Hepatocyte (in vitro differentiated cells): Measurements from ENCODE around the gene CDH6. TPM values are rescaled to one million over a fixed set of nuclear protein-coding genes. Genes with fewer than 3 reads are reported as not detected.

Experiments used
- DNase-seq: peaks from one replicate; pipeline ENCODE4 v3.0.0-alpha.2; 2016; ENCODE audit warnings: low spot score
- H2AFZ ChIP-seq: fragments of 200-600 bp; sonication (generic); 2 replicates; pipeline ENCODE4 v1.6.0; 2016; ENCODE audit warnings: antibody characterized with exemption, mild to moderate bottlenecking
- H3K27ac ChIP-seq: fragments of 200-600 bp; sonication (generic); 2 replicates; pipeline ENCODE4 v1.5.1; 2016; ENCODE audit warnings: mild to moderate bottlenecking
- H3K27me3 ChIP-seq: fragments of 200-600 bp; sonication (generic); 2 replicates; pipeline ENCODE4 v1.6.1; 2016
- H3K36me3 ChIP-seq: fragments of 200-600 bp; sonication (generic); replicated peaks from 2 replicates; pipeline ENCODE4 v1.5.1; 2016; ENCODE audit warnings: low read depth; ENCODE audit not compliant: insufficient read depth
- H3K4me1 ChIP-seq: fragments of 200-600 bp; sonication (generic); 2 replicates; pipeline ENCODE4 v1.5.1; 2016; ENCODE audit warnings: mild to moderate bottlenecking, moderate library complexity; ENCODE audit not compliant: insufficient read depth
- H3K4me2 ChIP-seq: fragments of 200-600 bp; sonication (generic); 2 replicates; pipeline ENCODE4 v1.6.0; 2016
- H3K4me3 ChIP-seq: fragments of 200-600 bp; sonication (generic); 2 replicates; pipeline ENCODE4 v1.5.1; 2016; ENCODE audit warnings: mild to moderate bottlenecking
- H3K79me2 ChIP-seq: fragments of 200-600 bp; sonication (generic); 2 replicates; pipeline ENCODE4 v1.6.0; 2017; ENCODE audit warnings: mild to moderate bottlenecking
- H3K9me2 ChIP-seq: fragments of 200-600 bp; sonication (generic); replicated peaks from 2 replicates; pipeline ENCODE4 v1.6.0; 2017; ENCODE audit warnings: mild to moderate bottlenecking; ENCODE audit not compliant: insufficient read depth
- H3K9me3 ChIP-seq: fragments of 200-600 bp; sonication (generic); 2 replicates; pipeline ENCODE4 v1.5.1; 2016; ENCODE audit warnings: low read depth, mild to moderate bottlenecking
- H4K20me1 ChIP-seq: fragments of 200-600 bp; sonication (generic); 2 replicates; pipeline ENCODE4 v1.6.0; 2016; ENCODE audit warnings: mild to moderate bottlenecking; ENCODE audit not compliant: insufficient read depth, poor library complexity, severe bottlenecking
- CTCF ChIP-seq: fragments of 200-600 bp; sonication (generic); IDR thresholded peaks from 2 replicates; pipeline ENCODE4 v1.5.1; 2016; ENCODE audit warnings: antibody characterized with exemption, mild to moderate bottlenecking; ENCODE audit not compliant: poor library complexity
- EZH2 ChIP-seq: fragments of 200-600 bp; sonication (generic); IDR thresholded peaks from 2 replicates; pipeline ENCODE4 v1.6.1; 2016; ENCODE audit warnings: antibody characterized with exemption, mild to moderate bottlenecking, borderline replicate concordance
- EZH2phosphoT487 ChIP-seq: fragments of 200-600 bp; sonication (generic); IDR thresholded peaks from one replicate; pipeline ENCODE4 v1.6.1; 2018; ENCODE audit warnings: antibody characterized with exemption, mild to moderate bottlenecking, low read depth, moderate library complexity; ENCODE audit not compliant: unreplicated experiment, severe bottlenecking
- WGBS: methylation state at CpG from one replicate; pipeline ENCODE4 v1.1.6; 2016; ENCODE audit warnings: low lambda C conversion rate; ENCODE audit errors: missing lambda C conversion rate; 5-methylcytosine and 5-hydroxymethylcytosine counted together
- polyA plus RNA-seq: library from polyadenylated mRNA; unstranded; fragments of >200 nt; fragmentation: Nextera tagmentation; extraction: Ambion mirVana; gene quantifications from 2 replicates; pipeline ENCODE4 v1.2.1, GENCODE V29; 2016
- total RNA-seq: library from RNA; depleted of rRNA; stranded (reverse); fragments of >200 nt; gene quantifications from 2 replicates; pipeline ENCODE4 v1.2.3, GENCODE V29; 2014

Gene CDH6
- total RNA-seq (34.3 and 36.9 TPM in 2 replicates), polyA plus RNA-seq (11.6 and 15.0 TPM in 2 replicates)

DNA sequence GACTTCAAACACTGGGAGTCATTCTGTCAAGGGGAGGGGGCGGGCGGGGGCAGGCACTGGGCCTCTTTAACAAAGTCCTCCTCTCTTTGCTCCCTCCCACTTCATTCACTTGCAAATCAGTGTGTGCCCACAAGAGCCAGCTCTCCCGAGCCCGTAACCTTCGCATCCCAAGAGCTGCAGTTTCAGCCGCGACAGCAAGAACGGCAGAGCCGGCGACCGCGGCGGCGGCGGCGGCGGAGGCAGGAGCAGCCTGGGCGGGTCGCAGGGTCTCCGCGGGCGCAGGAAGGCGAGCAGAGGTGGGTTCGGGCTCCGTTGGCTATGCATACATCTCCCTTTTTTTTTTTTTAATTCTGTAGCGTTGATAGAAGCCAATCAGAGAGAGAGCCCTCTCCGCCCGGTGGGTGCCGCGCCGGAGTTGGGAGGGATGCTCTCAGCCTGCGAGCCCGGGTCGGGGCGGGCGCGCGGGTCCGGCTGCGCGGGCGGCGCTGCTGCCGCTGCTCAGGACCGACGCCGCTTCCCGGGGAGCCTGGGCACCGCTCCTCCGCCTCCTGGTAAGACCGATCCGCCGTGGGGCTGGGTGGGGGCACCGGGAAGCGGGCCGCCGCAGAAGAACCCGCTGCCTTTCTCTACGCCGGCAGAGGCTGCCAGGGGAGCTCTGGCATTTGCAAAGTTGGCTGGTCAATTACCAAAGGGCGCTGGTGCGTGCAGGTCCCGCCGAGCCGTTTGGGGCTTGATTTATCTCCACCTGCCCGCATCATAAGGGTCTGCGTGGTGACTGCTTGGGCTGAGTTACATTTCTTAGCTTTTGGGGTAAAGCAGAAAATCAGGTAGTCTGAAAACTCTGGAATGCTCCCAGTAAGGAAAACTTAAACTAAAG, at the start of gene CDH6:
Gene CDH6, plus strand, starts transcription at position 96 of the 877 bp plus-strand sequence. CDS start 73,788 bp downstream, outside the sequence.
- H3K79me2 ChIP-seq: no peaks in the 10 kb centered on the region
- no peaks in the 10 kb centered on the region for H4K20me1 ChIP-seq
- WGBS: under 1% methylated on average over 51 of the region's 67 CpGs
- no peaks in the 10 kb centered on the region for H3K36me3 ChIP-seq
- peak within 1 kb of the TSS; percentile 93 for H3K4me2 ChIP-seq
- TF ChIP-seq EZH2phosphoT487: no peak
- no peak for TF ChIP-seq CTCF
- TF ChIP-seq EZH2: no peak
- peaks cover 10% of the 10 kb centered on the region for H3K4me1 ChIP-seq
- peak within 1 kb of the TSS; percentile 82 for H3K4me3 ChIP-seq
- H3K9me2 ChIP-seq: no peaks in the 10 kb centered on the region
- peak within 1 kb of the TSS; percentile 89 for H2AFZ ChIP-seq
- H3K27ac ChIP-seq: peak within 1 kb of the TSS; percentile 25
- H3K9me3 ChIP-seq: no peaks in the 10 kb centered on the region
- peak; percentile 70 for DNase-seq
- H3K27me3 ChIP-seq: peaks cover 40% of the 10 kb centered on the region

DNA sequence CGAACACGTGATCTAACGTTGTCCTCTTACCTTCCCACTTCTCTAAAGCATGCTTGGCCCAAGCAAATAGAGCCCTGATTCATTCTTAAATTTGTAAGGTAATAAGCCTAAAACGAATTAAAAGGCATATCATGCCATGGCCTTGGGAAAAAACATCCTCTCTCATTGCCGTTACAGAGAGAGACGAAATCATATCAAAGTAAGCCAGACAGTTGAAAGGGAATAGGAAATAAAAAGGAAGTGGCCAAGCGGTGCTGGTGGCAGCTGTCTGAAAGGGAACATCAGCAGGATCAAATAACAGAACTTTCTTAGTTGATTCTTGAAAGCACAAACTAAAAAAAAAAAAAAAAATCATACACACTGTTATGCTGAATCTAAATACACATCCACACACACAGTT, 49.1 kb upstream of the CDH6 start:
- 77% methylated on average over 7 of the region's 7 CpGs for WGBS
- Histone ChIP-seq H3K4me1 (no peaks in the 10 kb centered on the region), H3K9me2 (no peaks in the 10 kb centered on the region), H4K20me1 (no peaks in the 10 kb centered on the region), H3K9me3 (no peaks in the 10 kb centered on the region), H3K79me2 (no peaks in the 10 kb centered on the region), H3K27me3 (no peaks in the 10 kb centered on the region), H3K4me3 (no peak overlapping the region), H3K36me3 (no peaks in the 10 kb centered on the region), H3K4me2 (no peak overlapping the region), H2AFZ (no peak overlapping the region), H3K27ac (no peak overlapping the region)
- no peak for DNase-seq
- no peak for TF ChIP-seq EZH2
- no peak for TF ChIP-seq EZH2phosphoT487
- TF ChIP-seq CTCF: no peak

DNA sequence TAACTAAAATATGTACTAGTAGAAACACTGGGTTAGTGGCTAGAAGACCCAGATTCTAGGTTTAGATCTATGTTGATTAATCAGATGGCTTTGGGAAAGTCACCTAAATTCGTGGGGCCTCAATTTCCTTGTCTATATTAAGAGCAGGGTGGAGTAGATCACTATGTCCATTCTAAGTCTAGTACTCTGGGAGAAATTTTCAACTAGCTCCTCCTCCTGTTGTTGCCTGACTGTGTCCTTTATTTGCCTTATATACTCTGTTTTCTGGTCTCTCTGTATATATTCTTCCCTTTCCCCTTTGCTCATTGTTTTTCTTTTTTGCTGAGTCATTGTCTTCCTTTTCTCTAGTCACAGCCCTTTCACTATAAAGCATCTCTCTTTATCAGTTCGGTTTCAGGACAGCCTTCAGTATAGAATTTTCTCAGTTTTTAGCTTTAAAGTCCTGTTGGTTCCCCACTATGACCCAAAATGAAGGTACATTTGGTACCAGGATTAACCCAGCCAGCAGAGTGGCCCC, 44.5 kb upstream of the CDH6 start:
- WGBS: 76% methylated on average over 2 of the region's 2 CpGs
- no peaks in the 10 kb centered on the region for H3K36me3 ChIP-seq
- no peaks in the 10 kb centered on the region for H4K20me1 ChIP-seq
- TF ChIP-seq EZH2 (no peak), CTCF (no peak), EZH2phosphoT487 (no peak)
- H2AFZ ChIP-seq: no peak overlapping the region
- no peak overlapping the region for H3K4me3 ChIP-seq
- H3K79me2 ChIP-seq: no peaks in the 10 kb centered on the region
- no peak overlapping the region for H3K4me2 ChIP-seq
- no peak for DNase-seq
- H3K9me3 ChIP-seq: no peaks in the 10 kb centered on the region
- H3K9me2 ChIP-seq: no peaks in the 10 kb centered on the region
- no peak overlapping the region for H3K27ac ChIP-seq
- H3K4me1 ChIP-seq: no peaks in the 10 kb centered on the region
- no peaks in the 10 kb centered on the region for H3K27me3 ChIP-seq
